ENCODE data around the gene SUSD2.

The SUSD2 gene

DNA sequence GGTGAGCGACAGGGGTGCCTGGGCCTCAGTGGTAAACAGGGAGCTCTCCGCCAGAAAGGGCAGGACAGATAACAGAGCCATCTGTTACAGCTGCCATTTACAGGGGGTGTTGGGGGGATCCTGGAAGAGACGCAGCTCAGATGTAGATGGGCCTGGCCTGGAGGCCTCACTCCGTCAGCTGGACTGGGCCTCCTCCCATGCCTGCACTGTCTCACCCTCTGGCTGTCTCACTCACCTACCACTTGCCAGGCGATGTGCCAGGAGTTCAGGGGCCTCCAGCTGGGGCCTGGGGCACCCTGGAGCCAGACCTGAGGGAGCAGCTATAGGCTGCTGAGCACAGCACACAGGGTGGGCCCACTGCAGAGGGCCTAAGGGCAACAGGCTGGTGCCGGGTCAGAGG, 16.3 kb upstream of the SUSD2 start:
- DNase-seq (ENCODE audit: low read depth), result no peak
- H3K4me3 ChIP-seq (ENCODE audit: low read depth, low read length), result no peak overlapping the region
- TF ChIP-seq, protein P1, sequence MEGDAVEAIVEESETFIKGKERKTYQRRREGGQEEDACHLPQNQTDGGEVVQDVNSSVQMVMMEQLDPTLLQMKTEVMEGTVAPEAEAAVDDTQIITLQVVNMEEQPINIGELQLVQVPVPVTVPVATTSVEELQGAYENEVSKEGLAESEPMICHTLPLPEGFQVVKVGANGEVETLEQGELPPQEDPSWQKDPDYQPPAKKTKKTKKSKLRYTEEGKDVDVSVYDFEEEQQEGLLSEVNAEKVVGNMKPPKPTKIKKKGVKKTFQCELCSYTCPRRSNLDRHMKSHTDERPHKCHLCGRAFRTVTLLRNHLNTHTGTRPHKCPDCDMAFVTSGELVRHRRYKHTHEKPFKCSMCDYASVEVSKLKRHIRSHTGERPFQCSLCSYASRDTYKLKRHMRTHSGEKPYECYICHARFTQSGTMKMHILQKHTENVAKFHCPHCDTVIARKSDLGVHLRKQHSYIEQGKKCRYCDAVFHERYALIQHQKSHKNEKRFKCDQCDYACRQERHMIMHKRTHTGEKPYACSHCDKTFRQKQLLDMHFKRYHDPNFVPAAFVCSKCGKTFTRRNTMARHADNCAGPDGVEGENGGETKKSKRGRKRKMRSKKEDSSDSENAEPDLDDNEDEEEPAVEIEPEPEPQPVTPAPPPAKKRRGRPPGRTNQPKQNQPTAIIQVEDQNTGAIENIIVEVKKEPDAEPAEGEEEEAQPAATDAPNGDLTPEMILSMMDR (IDR thresholded peaks at IDR 0.05; ENCODE audit: insufficient read depth, low read depth, low read length, missing control alignments), result no peak

GRCh38 chr22:24165673-24166072, 15.6 kb upstream of the SUSD2 start:
- no peak for DNase-seq (ENCODE audit: low read depth)
- no peak overlapping the region for H3K4me3 ChIP-seq (ENCODE audit: low read depth, low read length)
- TF ChIP-seq, protein P1 (IDR thresholded peaks at IDR 0.05; ENCODE audit: insufficient read depth, low read depth, low read length, missing control alignments), result no peak

GRCh38 chr22:24166811-24167210, 14.5 kb upstream of the SUSD2 start:
- TF ChIP-seq, protein P1 (IDR thresholded peaks at IDR 0.05; ENCODE audit: insufficient read depth, low read depth, low read length, missing control alignments), result no peak
- no peak for DNase-seq (ENCODE audit: low read depth)
- H3K4me3 ChIP-seq (ENCODE audit: low read depth, low read length), result no peak overlapping the region

GRCh38 chr22:24169439-24170058, 11.7 kb upstream of the SUSD2 start:
- TF ChIP-seq, protein P1 (IDR thresholded peaks at IDR 0.05; ENCODE audit: insufficient read depth, low read depth, low read length, missing control alignments), result no peak
- no peak overlapping the region for H3K4me3 ChIP-seq (ENCODE audit: low read depth, low read length)
- DNase-seq (ENCODE audit: low read depth), result no peak

DNA sequence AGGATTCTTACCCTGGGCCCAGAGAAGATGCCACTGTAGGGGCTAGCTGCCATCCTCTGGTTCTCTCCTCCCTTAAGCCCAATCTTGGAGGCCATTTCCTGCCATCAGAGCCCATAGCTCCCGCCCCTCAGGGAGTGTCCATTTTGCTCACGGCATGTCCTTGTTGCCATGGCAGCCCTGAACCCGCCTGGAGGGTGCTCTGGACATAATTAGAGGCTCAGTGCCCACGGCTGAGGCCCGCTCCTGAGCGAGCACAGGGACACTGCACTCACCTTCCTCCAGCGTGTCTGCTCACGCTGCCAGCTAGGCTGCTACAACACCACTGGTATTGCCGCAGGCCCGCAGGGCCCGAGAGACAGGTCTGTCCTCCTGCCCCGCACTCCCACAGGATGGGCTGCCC, 11.1 kb upstream of the SUSD2 start:
- no peak for DNase-seq (ENCODE audit: low read depth)
- TF ChIP-seq, protein P1 (IDR thresholded peaks at IDR 0.05; ENCODE audit: insufficient read depth, low read depth, low read length, missing control alignments), result no peak

DNA sequence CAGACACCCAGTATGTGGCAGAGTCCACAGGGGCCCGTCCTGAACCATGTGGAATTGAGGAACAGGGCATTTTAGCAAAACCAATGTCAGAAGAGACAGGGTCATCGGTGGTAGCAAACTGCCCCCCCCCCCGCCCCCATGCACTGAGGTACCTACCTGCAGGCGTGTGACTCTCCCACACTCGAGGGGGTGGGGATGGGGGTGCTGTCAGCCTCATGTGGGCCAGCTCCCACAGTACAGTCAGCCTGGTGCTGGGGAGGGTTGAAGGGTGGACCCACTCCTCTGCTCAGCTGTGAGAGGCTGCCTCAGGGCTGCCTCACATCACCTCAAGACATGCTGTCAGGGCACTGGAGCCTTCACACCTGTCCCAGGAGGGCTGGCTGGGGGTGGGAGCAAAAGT, 10.7 kb upstream of the SUSD2 start:
- H3K4me3 ChIP-seq (ENCODE audit: low read depth, low read length), result no peak overlapping the region
- DNase-seq (ENCODE audit: low read depth), result no peak
- TF ChIP-seq, protein P1 (IDR thresholded peaks at IDR 0.05; ENCODE audit: insufficient read depth, low read depth, low read length, missing control alignments), result no peak

More for the DNA sequence above, 11.1 kb upstream of the SUSD2 start:
- no peak overlapping the region for H3K4me3 ChIP-seq (ENCODE audit: low read depth, low read length)

DNA sequence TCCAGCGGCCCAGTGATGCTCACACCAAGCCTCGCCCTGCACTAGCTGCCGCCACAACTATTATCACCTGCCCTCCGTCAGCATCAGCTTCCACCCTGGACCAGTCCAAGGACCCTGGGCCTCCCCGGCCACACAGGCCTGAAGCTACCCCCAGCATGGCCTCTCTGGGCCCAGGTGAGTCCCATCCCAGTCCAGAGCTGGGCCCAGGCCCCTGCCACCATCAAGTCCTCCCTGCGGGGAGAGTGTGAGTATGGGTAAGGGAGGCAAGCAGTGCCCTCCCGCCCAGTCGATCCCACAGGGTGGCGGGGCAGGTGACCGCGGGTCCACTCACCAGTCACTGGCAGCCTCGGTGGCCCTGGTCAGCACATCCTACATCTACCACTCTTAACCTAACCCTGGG, 9.5 kb upstream of the SUSD2 start:
- TF ChIP-seq, protein P1 (IDR thresholded peaks at IDR 0.05; ENCODE audit: insufficient read depth, low read depth, low read length, missing control alignments), result no peak
- DNase-seq (ENCODE audit: low read depth), result no peak
- H3K4me3 ChIP-seq (ENCODE audit: low read depth, low read length), result no peak overlapping the region
